GM23338 (cell line): Measurements from ENCODE around the gene BMPER. TPM values are rescaled to one million over a fixed set of nuclear protein-coding genes. Genes with fewer than 3 reads are reported as not detected.

Experiments
- ATAC-seq: fragments of 200-7000 bp; cut with Tn5 transposase; 3 replicates; pipeline ENCODE4 v1.9.1; 2020
- DNase-seq: peaks from one replicate; pipeline ENCODE4 v3.0.0-alpha.2; 2015; ENCODE audit warnings: low spot score
- H2AFZ ChIP-seq: fragments of 200-600 bp; sonication (generic); 2 replicates; pipeline ENCODE4 v1.8.0; 2016; ENCODE audit warnings: antibody characterized with exemption, mild to moderate bottlenecking, moderate library complexity
- H3F3A ChIP-seq: fragments of 200-600 bp; sonication (generic); replicated peaks from 2 replicates; pipeline ENCODE4 v1.8.0; 2017; ENCODE audit warnings: antibody characterized with exemption, mixed run types, low read depth
- H3K27ac ChIP-seq: fragments of 200-600 bp; sonication (generic); 2 replicates; pipeline ENCODE4 v1.6.1; 2016; ENCODE audit warnings: low read depth
- H3K27me3 ChIP-seq: fragments of 200-600 bp; sonication (generic); 2 replicates; pipeline ENCODE4 v1.8.0; 2016; ENCODE audit warnings: mild to moderate bottlenecking, mixed run types, moderate library complexity; ENCODE audit not compliant: insufficient read depth
- H3K36me3 ChIP-seq: fragments of 200-600 bp; sonication (generic); 2 replicates; pipeline ENCODE4 v1.8.0; 2016; ENCODE audit warnings: mild to moderate bottlenecking; ENCODE audit not compliant: insufficient read depth
- H3K4me1 ChIP-seq: fragments of 200-600 bp; sonication (generic); 2 replicates; pipeline ENCODE4 v1.8.0; 2016; ENCODE audit warnings: mild to moderate bottlenecking, moderate library complexity; ENCODE audit not compliant: insufficient read depth
- H3K4me2 ChIP-seq: fragments of 200-600 bp; sonication (generic); 2 replicates; pipeline ENCODE4 v1.7.1; 2017; ENCODE audit warnings: mixed run types
- H3K4me3 ChIP-seq: fragments of 200-600 bp; sonication (generic); 2 replicates; pipeline ENCODE4 v1.6.1; 2016; ENCODE audit warnings: mixed run types
- H3K79me2 ChIP-seq: fragments of 200-600 bp; sonication (generic); replicated peaks from 2 replicates; pipeline ENCODE4 v1.8.0; 2017; ENCODE audit warnings: mild to moderate bottlenecking; ENCODE audit not compliant: insufficient read depth
- H3K9me2 ChIP-seq: fragments of 200-600 bp; sonication (generic); 2 replicates; pipeline ENCODE4 v1.8.0; 2017; ENCODE audit not compliant: insufficient read depth
- H4K20me1 ChIP-seq: fragments of 200-600 bp; sonication (generic); replicated peaks from 2 replicates; pipeline ENCODE4 v1.8.0; 2017; ENCODE audit warnings: mild to moderate bottlenecking; ENCODE audit not compliant: insufficient read depth
- H3K27ac Mint-ChIP-seq: 2 replicates; pipeline ENCODE4 v1.8.0; 2020; ENCODE audit warnings: inconsistent platforms, mild to moderate bottlenecking, moderate library complexity, mixed read lengths
- H3K27me3 Mint-ChIP-seq: 3 replicates; pipeline ENCODE4 v1.8.0; 2022; ENCODE audit warnings: low read depth, mild to moderate bottlenecking, moderate library complexity, mixed read lengths, inconsistent platforms; ENCODE audit not compliant: insufficient read depth, poor library complexity
- H3K36me3 Mint-ChIP-seq: 3 replicates; pipeline ENCODE4 v1.8.0; 2021; ENCODE audit warnings: low read depth, mild to moderate bottlenecking, inconsistent platforms, moderate library complexity, mixed read lengths
- H3K4me1 Mint-ChIP-seq: 3 replicates; pipeline ENCODE4 v1.8.0; 2020; ENCODE audit warnings: mild to moderate bottlenecking, inconsistent platforms, mixed read lengths
- H3K4me3 Mint-ChIP-seq: 3 replicates; pipeline ENCODE4 v1.8.0; 2021; ENCODE audit warnings: moderate library complexity, mild to moderate bottlenecking, inconsistent platforms, mixed read lengths
- H3K9me3 Mint-ChIP-seq: 3 replicates; pipeline ENCODE4 v1.8.0; 2020; ENCODE audit warnings: moderate library complexity, mild to moderate bottlenecking, inconsistent platforms, mixed read lengths
- CREB1 ChIP-seq: fragments of 250-450 bp; sonication (Bioruptor Pico); IDR thresholded peaks from 2 replicates; pipeline ENCODE4 v1.5.0; 2020; ENCODE audit warnings: low read depth, mild to moderate bottlenecking, moderate library complexity
- EZH2 ChIP-seq: fragments of 200-600 bp; sonication (generic); IDR thresholded peaks from one replicate; pipeline ENCODE4 v1.8.0; 2017; ENCODE audit warnings: antibody characterized with exemption, mild to moderate bottlenecking, low read depth; ENCODE audit not compliant: unreplicated experiment
- EZH2phosphoT487 ChIP-seq: fragments of 200-600 bp; sonication (generic); IDR thresholded peaks from one replicate; pipeline ENCODE4 v1.8.1; 2018; ENCODE audit warnings: antibody characterized with exemption; ENCODE audit not compliant: unreplicated experiment
- NANOG ChIP-seq: IDR thresholded peaks from 2 replicates; pipeline ENCODE4 v1.6.1; 2016; ENCODE audit warnings: antibody characterized with exemption, borderline replicate concordance
- POLR2AphosphoS5 ChIP-seq: IDR thresholded peaks from 2 replicates; pipeline ENCODE4 v1.6.1; 2016; ENCODE audit warnings: antibody characterized with exemption, low read depth
- STAT1 ChIP-seq: IDR thresholded peaks from one replicate; pipeline ENCODE4 v1.6.1; 2016; ENCODE audit warnings: antibody characterized with exemption; ENCODE audit not compliant: unreplicated experiment
- ZNF114 ChIP-seq: fragments of 250-450 bp; sonication (Bioruptor Pico); IDR thresholded peaks from 2 replicates; pipeline ENCODE4 v1.5.0; 2020; ENCODE audit warnings: mild to moderate bottlenecking, moderate library complexity
- ZNF331 ChIP-seq: fragments of 250-450 bp; sonication (Bioruptor Pico); IDR thresholded peaks from 2 replicates; pipeline ENCODE4 v1.5.0; 2020; ENCODE audit warnings: low read depth, mild to moderate bottlenecking, moderate library complexity
- polyA plus RNA-seq: library from polyadenylated mRNA; unstranded; fragments of >200 nt; fragmentation: Nextera tagmentation; extraction: Ambion mirVana; gene quantifications from 2 replicates; pipeline ENCODE4 v1.2.1, GENCODE V29; 2016
- total RNA-seq: library from RNA; depleted of rRNA; stranded (reverse); fragments of >200 nt; shearing (Covaris generic); gene quantifications from 2 replicates; pipeline ENCODE4 v1.2.3, GENCODE V29; 2014
- TF ChIP-seq, protein P1 (sequence below), 2 experiments: fragments of 200-600 bp in 1 of 2; sonication (generic) in 1 of 2; conservative IDR thresholded peaks; 2 replicates each; pipeline versions ENCODE4 v1.5.1 to v1.6.1; 2016 to 2017; ENCODE audit warnings: antibody characterized with exemption in 2 of 2, low read depth in 2 of 2, mild to moderate bottlenecking in 2 of 2, moderate library complexity in 1 of 2
- TF ChIP-seq, protein P2 (sequence below): IDR thresholded peaks from 2 replicates; pipeline ENCODE4 v1.6.1; 2016; ENCODE audit warnings: antibody characterized with exemption
- TF ChIP-seq, protein P3 (sequence below): fragments of 250-450 bp; sonication (Bioruptor Pico); IDR thresholded peaks from 2 replicates; pipeline ENCODE4 v1.5.0; 2020; ENCODE audit warnings: mild to moderate bottlenecking, moderate library complexity

BMPER gene
- total and polyA plus RNA-seq, 2 experiments from 2014 or later = 0.53 to 1.4 TPM

DNA sequence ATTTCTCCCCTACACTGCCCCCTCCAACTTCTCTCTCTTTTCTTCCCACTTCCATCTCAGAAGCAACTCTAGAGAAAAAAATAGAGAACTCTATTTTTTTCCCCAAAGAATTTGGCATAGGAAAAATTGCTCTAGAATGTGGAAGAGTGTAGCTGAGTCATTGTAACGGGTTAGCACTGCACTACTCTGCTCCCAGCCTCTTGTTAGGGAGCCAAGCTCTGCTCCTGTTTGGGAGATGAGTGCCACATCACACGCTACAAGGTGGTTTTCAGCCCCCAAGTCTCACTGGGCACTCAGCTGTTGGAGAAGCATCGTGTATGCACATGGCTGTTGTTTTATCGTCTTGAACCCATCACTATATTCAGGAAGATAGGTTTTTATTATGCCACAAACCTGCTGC is 136.4 kb downstream of the BMPER start:
- Histone ChIP-seq H3F3A (no peaks in the 10 kb centered on the region), H3K4me1 (0 out of 2 replicates have a peak, but pooled peaks cover 7% of the 10 kb centered on the region), H3K9me2 (0 out of 2 replicates have a peak, but pooled peaks cover 14% of the 10 kb centered on the region), H3K27ac (no peak overlapping the region), H4K20me1 (no peaks in the 10 kb centered on the region), H3K4me2 (no peak overlapping the region), H3K79me2 (no peaks in the 10 kb centered on the region), H3K4me3 (no peak overlapping the region), H3K36me3 (no peaks in the 10 kb centered on the region), H3K27me3 (no peaks in the 10 kb centered on the region), H2AFZ (no peak overlapping the region)
- no peak overlapping the region for H3K4me3 Mint-ChIP-seq
- H3K9me3 Mint-ChIP-seq = no peaks in the 10 kb centered on the region
- H3K27me3 Mint-ChIP-seq = peaks cover 2% of the 10 kb centered on the region
- H3K4me1 Mint-ChIP-seq = peaks cover 14% of the 10 kb centered on the region
- no peaks in the 10 kb centered on the region for H3K36me3 Mint-ChIP-seq
- DNase-seq = no peak
- ATAC-seq = no peak
- TF ChIP-seq, protein P1, sequence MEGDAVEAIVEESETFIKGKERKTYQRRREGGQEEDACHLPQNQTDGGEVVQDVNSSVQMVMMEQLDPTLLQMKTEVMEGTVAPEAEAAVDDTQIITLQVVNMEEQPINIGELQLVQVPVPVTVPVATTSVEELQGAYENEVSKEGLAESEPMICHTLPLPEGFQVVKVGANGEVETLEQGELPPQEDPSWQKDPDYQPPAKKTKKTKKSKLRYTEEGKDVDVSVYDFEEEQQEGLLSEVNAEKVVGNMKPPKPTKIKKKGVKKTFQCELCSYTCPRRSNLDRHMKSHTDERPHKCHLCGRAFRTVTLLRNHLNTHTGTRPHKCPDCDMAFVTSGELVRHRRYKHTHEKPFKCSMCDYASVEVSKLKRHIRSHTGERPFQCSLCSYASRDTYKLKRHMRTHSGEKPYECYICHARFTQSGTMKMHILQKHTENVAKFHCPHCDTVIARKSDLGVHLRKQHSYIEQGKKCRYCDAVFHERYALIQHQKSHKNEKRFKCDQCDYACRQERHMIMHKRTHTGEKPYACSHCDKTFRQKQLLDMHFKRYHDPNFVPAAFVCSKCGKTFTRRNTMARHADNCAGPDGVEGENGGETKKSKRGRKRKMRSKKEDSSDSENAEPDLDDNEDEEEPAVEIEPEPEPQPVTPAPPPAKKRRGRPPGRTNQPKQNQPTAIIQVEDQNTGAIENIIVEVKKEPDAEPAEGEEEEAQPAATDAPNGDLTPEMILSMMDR (conservative IDR thresholded peaks at IDR 0.05; ENCODE audit: low read depth in 2 of 2) = no peak
- no peak for TF ChIP-seq EZH2
- TF ChIP-seq CREB1 (CRISPR knock-in tag) = no peak
- no peak for TF ChIP-seq NANOG
- no peak for TF ChIP-seq STAT1
- no peak for TF ChIP-seq POLR2AphosphoS5
- TF ChIP-seq ZNF114 (CRISPR knock-in tag) = no peak
- no peak overlapping the region for H3K27ac Mint-ChIP-seq

DNA sequence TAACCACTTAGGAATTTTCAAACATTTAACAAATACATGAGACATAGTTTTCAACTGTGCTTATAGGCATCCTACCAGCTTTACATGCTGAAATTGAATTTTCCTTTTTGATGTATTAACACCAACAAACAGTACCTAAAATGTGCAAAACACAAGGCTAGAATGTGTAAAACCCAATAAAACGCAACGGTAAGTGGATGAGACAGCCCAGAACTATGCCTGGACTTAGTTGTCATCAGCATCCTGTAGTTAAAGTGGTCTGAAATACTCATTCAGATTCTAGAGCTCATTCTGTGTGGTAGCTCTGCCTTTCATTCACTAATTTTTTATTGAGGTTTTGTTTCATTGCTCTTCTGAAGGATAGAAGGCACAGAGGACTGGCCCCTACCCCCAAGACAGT is 137.1 kb downstream of the BMPER start:
- Histone ChIP-seq H4K20me1 (no peaks in the 10 kb centered on the region), H3F3A (no peaks in the 10 kb centered on the region), H3K27me3 (no peaks in the 10 kb centered on the region), H3K4me3 (no peak overlapping the region), H3K4me1 (0 out of 2 replicates have a peak, but pooled peaks cover 7% of the 10 kb centered on the region), H3K36me3 (no peaks in the 10 kb centered on the region), H3K4me2 (no peak overlapping the region), H2AFZ (no peak overlapping the region), H3K9me2 (0 out of 2 replicates have a peak, but pooled peaks cover 14% of the 10 kb centered on the region), H3K27ac (no peak overlapping the region), H3K79me2 (no peaks in the 10 kb centered on the region)
- Mint-ChIP-seq H3K4me3 (no peak overlapping the region), H3K4me1 (peaks cover 14% of the 10 kb centered on the region), H3K36me3 (no peaks in the 10 kb centered on the region), H3K9me3 (no peaks in the 10 kb centered on the region), H3K27ac (no peak overlapping the region), H3K27me3 (peaks cover 2% of the 10 kb centered on the region)
- ATAC-seq (no peak), DNase-seq (no peak)
- TF ChIP-seq EZH2phosphoT487 (no peak), ZNF331 (CRISPR knock-in tag) (no peak), POLR2AphosphoS5 (no peak), ZNF114 (CRISPR knock-in tag) (no peak)
- TF ChIP-seq, protein P2, sequence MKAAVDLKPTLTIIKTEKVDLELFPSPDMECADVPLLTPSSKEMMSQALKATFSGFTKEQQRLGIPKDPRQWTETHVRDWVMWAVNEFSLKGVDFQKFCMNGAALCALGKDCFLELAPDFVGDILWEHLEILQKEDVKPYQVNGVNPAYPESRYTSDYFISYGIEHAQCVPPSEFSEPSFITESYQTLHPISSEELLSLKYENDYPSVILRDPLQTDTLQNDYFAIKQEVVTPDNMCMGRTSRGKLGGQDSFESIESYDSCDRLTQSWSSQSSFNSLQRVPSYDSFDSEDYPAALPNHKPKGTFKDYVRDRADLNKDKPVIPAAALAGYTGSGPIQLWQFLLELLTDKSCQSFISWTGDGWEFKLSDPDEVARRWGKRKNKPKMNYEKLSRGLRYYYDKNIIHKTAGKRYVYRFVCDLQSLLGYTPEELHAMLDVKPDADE = no peak
- TF ChIP-seq, protein P3, sequence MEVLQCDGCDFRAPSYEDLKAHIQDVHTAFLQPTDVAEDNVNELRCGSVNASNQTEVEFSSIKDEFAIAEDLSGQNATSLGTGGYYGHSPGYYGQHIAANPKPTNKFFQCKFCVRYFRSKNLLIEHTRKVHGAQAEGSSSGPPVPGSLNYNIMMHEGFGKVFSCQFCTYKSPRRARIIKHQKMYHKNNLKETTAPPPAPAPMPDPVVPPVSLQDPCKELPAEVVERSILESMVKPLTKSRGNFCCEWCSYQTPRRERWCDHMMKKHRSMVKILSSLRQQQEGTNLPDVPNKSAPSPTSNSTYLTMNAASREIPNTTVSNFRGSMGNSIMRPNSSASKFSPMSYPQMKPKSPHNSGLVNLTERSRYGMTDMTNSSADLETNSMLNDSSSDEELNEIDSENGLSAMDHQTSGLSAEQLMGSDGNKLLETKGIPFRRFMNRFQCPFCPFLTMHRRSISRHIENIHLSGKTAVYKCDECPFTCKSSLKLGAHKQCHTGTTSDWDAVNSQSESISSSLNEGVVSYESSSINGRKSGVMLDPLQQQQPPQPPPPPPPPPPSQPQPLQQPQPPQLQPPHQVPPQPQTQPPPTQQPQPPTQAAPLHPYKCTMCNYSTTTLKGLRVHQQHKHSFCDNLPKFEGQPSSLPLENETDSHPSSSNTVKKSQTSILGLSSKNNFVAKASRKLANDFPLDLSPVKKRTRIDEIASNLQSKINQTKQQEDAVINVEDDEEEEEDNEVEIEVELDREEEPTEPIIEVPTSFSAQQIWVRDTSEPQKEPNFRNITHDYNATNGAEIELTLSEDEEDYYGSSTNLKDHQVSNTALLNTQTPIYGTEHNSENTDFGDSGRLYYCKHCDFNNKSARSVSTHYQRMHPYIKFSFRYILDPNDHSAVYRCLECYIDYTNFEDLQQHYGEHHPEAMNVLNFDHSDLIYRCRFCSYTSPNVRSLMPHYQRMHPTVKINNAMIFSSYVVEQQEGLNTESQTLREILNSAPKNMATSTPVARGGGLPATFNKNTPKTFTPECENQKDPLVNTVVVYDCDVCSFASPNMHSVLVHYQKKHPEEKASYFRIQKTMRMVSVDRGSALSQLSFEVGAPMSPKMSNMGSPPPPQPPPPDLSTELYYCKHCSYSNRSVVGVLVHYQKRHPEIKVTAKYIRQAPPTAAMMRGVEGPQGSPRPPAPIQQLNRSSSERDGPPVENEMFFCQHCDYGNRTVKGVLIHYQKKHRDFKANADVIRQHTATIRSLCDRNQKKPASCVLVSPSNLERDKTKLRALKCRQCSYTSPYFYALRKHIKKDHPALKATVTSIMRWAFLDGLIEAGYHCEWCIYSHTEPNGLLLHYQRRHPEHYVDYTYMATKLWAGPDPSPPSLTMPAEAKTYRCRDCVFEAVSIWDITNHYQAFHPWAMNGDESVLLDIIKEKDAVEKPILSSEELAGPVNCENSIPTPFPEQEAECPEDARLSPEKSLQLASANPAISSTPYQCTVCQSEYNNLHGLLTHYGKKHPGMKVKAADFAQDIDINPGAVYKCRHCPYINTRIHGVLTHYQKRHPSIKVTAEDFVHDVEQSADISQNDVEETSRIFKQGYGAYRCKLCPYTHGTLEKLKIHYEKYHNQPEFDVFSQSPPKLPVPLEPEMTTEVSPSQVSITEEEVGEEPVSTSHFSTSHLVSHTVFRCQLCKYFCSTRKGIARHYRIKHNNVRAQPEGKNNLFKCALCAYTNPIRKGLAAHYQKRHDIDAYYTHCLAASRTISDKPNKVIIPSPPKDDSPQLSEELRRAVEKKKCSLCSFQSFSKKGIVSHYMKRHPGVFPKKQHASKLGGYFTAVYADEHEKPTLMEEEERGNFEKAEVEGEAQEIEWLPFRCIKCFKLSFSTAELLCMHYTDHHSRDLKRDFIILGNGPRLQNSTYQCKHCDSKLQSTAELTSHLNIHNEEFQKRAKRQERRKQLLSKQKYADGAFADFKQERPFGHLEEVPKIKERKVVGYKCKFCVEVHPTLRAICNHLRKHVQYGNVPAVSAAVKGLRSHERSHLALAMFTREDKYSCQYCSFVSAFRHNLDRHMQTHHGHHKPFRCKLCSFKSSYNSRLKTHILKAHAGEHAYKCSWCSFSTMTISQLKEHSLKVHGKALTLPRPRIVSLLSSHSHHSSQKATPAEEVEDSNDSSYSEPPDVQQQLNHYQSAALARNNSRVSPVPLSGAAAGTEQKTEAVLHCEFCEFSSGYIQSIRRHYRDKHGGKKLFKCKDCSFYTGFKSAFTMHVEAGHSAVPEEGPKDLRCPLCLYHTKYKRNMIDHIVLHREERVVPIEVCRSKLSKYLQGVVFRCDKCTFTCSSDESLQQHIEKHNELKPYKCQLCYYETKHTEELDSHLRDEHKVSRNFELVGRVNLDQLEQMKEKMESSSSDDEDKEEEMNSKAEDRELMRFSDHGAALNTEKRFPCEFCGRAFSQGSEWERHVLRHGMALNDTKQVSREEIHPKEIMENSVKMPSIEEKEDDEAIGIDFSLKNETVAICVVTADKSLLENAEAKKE (CRISPR knock-in tag) = no peak
